Liver (tissue), 9 donors: ENCODE measurements around the gene CELSR1. TPM values are rescaled to one million over a fixed set of nuclear protein-coding genes. Genes with fewer than 3 reads are reported as not detected.

ENCODE experiments used
- DNase-seq: peaks from one replicate; pipeline ENCODE4 v3.0.0-alpha.2; 2017; ENCODE audit warnings: low spot score
- H3K27ac ChIP-seq, 2 donors: one replicate each; pipeline ENCODE4 v1.7.0; 2013; ENCODE audit warnings: inconsistent platforms in 2 of 2, low read length in 2 of 2, control low read depth in 1 of 2, low read depth in 1 of 2, mild to moderate bottlenecking in 1 of 2
- H3K27me3 ChIP-seq, 4 donors: one replicate each; pipeline versions ENCODE4 v1.6.1 to v1.7.0; 2013; ENCODE audit warnings: low read length in 3 of 4, inconsistent platforms in 1 of 4, mild to moderate bottlenecking in 1 of 4, moderate library complexity in 1 of 4; ENCODE audit not compliant: control insufficient read depth in 4 of 4, insufficient read depth in 4 of 4
- H3K36me3 ChIP-seq, 4 donors: one replicate each; pipeline versions ENCODE4 v1.6.1 to v1.7.0; 2013; ENCODE audit warnings: low read length in 3 of 4, mild to moderate bottlenecking in 3 of 4, low read depth in 1 of 4, moderate library complexity in 1 of 4; ENCODE audit not compliant: control insufficient read depth in 4 of 4, insufficient read depth in 3 of 4
- H3K4me1 ChIP-seq, 4 donors: one replicate each; pipeline versions ENCODE4 v1.6.1 to v1.7.0; 2013; ENCODE audit warnings: low read length in 3 of 4, mild to moderate bottlenecking in 3 of 4, moderate library complexity in 1 of 4; ENCODE audit not compliant: control insufficient read depth in 4 of 4, insufficient read depth in 4 of 4
- H3K4me3 ChIP-seq, 3 donors: one replicate each; pipeline versions ENCODE4 v1.6.1 to v1.7.0; 2013; ENCODE audit warnings: low read length in 3 of 3, control low read depth in 1 of 3, low read depth in 1 of 3, mild to moderate bottlenecking in 1 of 3
- H3K9ac ChIP-seq, 2 donors: one replicate each; pipeline ENCODE4 v1.7.0; 2013; ENCODE audit warnings: low read length in 2 of 2, mild to moderate bottlenecking in 2 of 2, moderate library complexity in 2 of 2, control low read depth in 1 of 2, low read depth in 1 of 2
- H3K9me3 ChIP-seq, 4 donors: one replicate each; pipeline versions ENCODE4 v1.6.1 to v1.7.0; 2013; ENCODE audit warnings: low read length in 3 of 4; ENCODE audit not compliant: control insufficient read depth in 4 of 4
- ATF3 ChIP-seq: IDR thresholded peaks from 2 replicates; pipeline ENCODE4 v1.6.1; 2016; ENCODE audit warnings: antibody characterized with exemption
- EGR1 ChIP-seq, 2 donors: IDR thresholded peaks; 2 replicates each; pipeline ENCODE4 v1.6.1; 2016 to 2018; ENCODE audit warnings: antibody characterized with exemption in 2 of 2, low read depth in 2 of 2
- FOXA1 ChIP-seq: IDR thresholded peaks from 2 replicates; pipeline ENCODE4 v1.6.1; 2016; ENCODE audit warnings: antibody characterized with exemption
- FOXA2 ChIP-seq: IDR thresholded peaks from 2 replicates; pipeline ENCODE4 v1.6.1; 2016; ENCODE audit warnings: antibody characterized with exemption
- GABPA ChIP-seq, 2 donors: IDR thresholded peaks in 1 of 2; conservative IDR thresholded peaks in 1 of 2; 2 replicates each; pipeline ENCODE4 v1.6.1; 2016; ENCODE audit warnings: antibody characterized with exemption in 2 of 2, mild to moderate bottlenecking in 1 of 2, moderate library complexity in 1 of 2
- HNF4A ChIP-seq, 2 donors: conservative IDR thresholded peaks; 2 replicates each; pipeline ENCODE4 v1.6.1; 2016; ENCODE audit warnings: antibody characterized with exemption in 2 of 2, mild to moderate bottlenecking in 2 of 2
- HNF4G ChIP-seq: IDR thresholded peaks from 2 replicates; pipeline ENCODE4 v1.6.1; 2016; ENCODE audit warnings: antibody characterized with exemption
- JUND ChIP-seq, 2 donors: IDR thresholded peaks; 2 replicates each; pipeline ENCODE4 v1.6.1; 2016; ENCODE audit warnings: antibody characterized with exemption in 2 of 2
- MAX ChIP-seq: IDR thresholded peaks from 2 replicates; pipeline ENCODE4 v1.6.1; 2016; ENCODE audit warnings: antibody characterized with exemption
- NR2F2 ChIP-seq: IDR thresholded peaks from 2 replicates; pipeline ENCODE4 v1.6.1; 2016; ENCODE audit warnings: antibody characterized with exemption
- REST ChIP-seq: IDR thresholded peaks from 2 replicates; pipeline ENCODE4 v1.6.1; 2016; ENCODE audit warnings: antibody characterized with exemption, mild to moderate bottlenecking
- RXRA ChIP-seq, 2 donors: IDR thresholded peaks; 2 replicates each; pipeline ENCODE4 v1.6.1; 2017 to 2018; ENCODE audit warnings: antibody characterized with exemption in 2 of 2, mild to moderate bottlenecking in 1 of 2
- TAF1 ChIP-seq: conservative IDR thresholded peaks from 2 replicates; pipeline ENCODE4 v1.6.1; 2016; ENCODE audit warnings: antibody characterized with exemption, mild to moderate bottlenecking
- YY1 ChIP-seq: IDR thresholded peaks from 2 replicates; pipeline ENCODE4 v1.6.1; 2016; ENCODE audit warnings: antibody characterized with exemption, mild to moderate bottlenecking
- ZBTB33 ChIP-seq: IDR thresholded peaks from 2 replicates; pipeline ENCODE4 v1.6.1; 2016; ENCODE audit warnings: antibody characterized with exemption
- WGBS: extraction: QIAGEN DNeasy Blood & Tissue Kit; methylation state at CpG from one replicate; pipeline ENCODE4 v1.1.7; 2013; 5-methylcytosine and 5-hydroxymethylcytosine counted together
- polyA plus RNA-seq, 2 donors: library from polyadenylated mRNA; stranded (reverse) in 1 of 2; unstranded in 1 of 2; fragments of 200-250 nt in 1 of 2; fragments of >200 nt in 1 of 2; fragmentation: Nextera tagmentation in 1 of 2; extraction: Ambion mirVana in 1 of 2; gene quantifications; one replicate each; pipeline versions ENCODE4 v1.2.1 to v1.2.3, GENCODE V29; 2013 to 2015
- total RNA-seq, 2 donors: library from RNA; depleted of rRNA; stranded (reverse); fragments of >200 nt; gene quantifications; one replicate each; pipeline ENCODE4 v1.2.3, GENCODE V29; 2014
- donor health status: healthy.
- donor health status: healthy.
- donor health status: healthy.
- donor health status: healthy.
- donor health status: healthy.

Gene CELSR1
- total and polyA plus RNA-seq, 4 donors: 0.37 to 1.6 (median 1.3) TPM

- Histone ChIP-seq H3K4me3 (no peak overlapping the region), H3K9me3 (no peaks in the 10 kb centered on the region), H3K27me3 (no peaks in the 10 kb centered on the region), H3K36me3 (no peaks in the 10 kb centered on the region), H3K4me1 (peaks cover 0 to 1% (median 0%) of the 10 kb centered on the region in 4 donors), H3K27ac (no peak overlapping the region), H3K9ac (no peak overlapping the region)
- TF ChIP-seq HNF4A (conservative IDR thresholded peaks at IDR 0.05): no peak
- TF ChIP-seq ZBTB33: no peak
- no peak for TF ChIP-seq NR2F2
- TF ChIP-seq EGR1 (IDR thresholded peaks at IDR 0.05; ENCODE audit: low read depth in 2 of 2): no peak
- TF ChIP-seq FOXA1: no peak
- TF ChIP-seq FOXA2: no peak
- no peak for TF ChIP-seq TAF1
- TF ChIP-seq GABPA (IDR thresholded peaks at IDR 0.05 in 1 of 2, conservative IDR thresholded peaks at IDR 0.05 in 1 of 2): no peak
- TF ChIP-seq MAX: no peak
- no peak for TF ChIP-seq ATF3
- TF ChIP-seq HNF4G: no peak
- TF ChIP-seq YY1: no peak
- no peak for DNase-seq
- WGBS: 52% methylated on average over 12 of the region's 12 CpGs
Measured at GRCh38 chr22:46499805-46500189, 37.6 kb downstream of the CELSR1 start.

GRCh38 chr22:46491946-46492345 lies 45.5 kb downstream of the CELSR1 start:
- no peaks in the 10 kb centered on the region for H3K36me3 ChIP-seq
- H3K9me3 ChIP-seq: no peaks in the 10 kb centered on the region
- H3K27ac ChIP-seq: no peak overlapping the region
- H3K4me1 ChIP-seq: no peaks in the 10 kb centered on the region
- no peak overlapping the region for H3K4me3 ChIP-seq
- TF ChIP-seq REST: no peak
- no peak for TF ChIP-seq HNF4A (conservative IDR thresholded peaks at IDR 0.05)
- no peak for DNase-seq
- 72% methylated on average over 11 of the region's 11 CpGs for WGBS
- H3K27me3 ChIP-seq: peaks cover 0 to 3% (median 0%) of the 10 kb centered on the region in 4 donors
- no peak overlapping the region for H3K9ac ChIP-seq

- DNase-seq: no peak
- Histone ChIP-seq H3K36me3 (no peaks in the 10 kb centered on the region), H3K27ac (no peak overlapping the region), H3K27me3 (peaks cover 0 to 3% (median 0%) of the 10 kb centered on the region in 4 donors), H3K9me3 (no peaks in the 10 kb centered on the region), H3K4me1 (no peaks in the 10 kb centered on the region), H3K4me3 (no peak overlapping the region), H3K9ac (no peak overlapping the region)
- WGBS: 87% methylated on average over 11 of the region's 11 CpGs
- TF ChIP-seq NR2F2 (no peak), YY1 (no peak), ZBTB33 (no peak), JUND (IDR thresholded peaks at IDR 0.05) (no peak), REST (no peak), EGR1 (IDR thresholded peaks at IDR 0.05; ENCODE audit: low read depth in 2 of 2) (no peak), HNF4A (conservative IDR thresholded peaks at IDR 0.05) (no peak), TAF1 (no peak), GABPA (IDR thresholded peaks at IDR 0.05 in 1 of 2, conservative IDR thresholded peaks at IDR 0.05 in 1 of 2) (no peak), ATF3 (no peak), RXRA (IDR thresholded peaks at IDR 0.05) (no peak), FOXA1 (no peak)
Measured at GRCh38 chr22:46490538-46490937, 46.9 kb downstream of the CELSR1 start.
